GM11168 (cell line): ENCODE measurements around the gene MIF.

ENCODE experiments used
- in situ Hi-C: fragments of 300-500 bp; cut with MboI; formaldehyde crosslinking; loops from one replicate; pipeline ENCODE4 v1.12.0; 2022; ENCODE audit warnings: low sequenced_read_pairs; ENCODE audit not compliant: unreplicated experiment

MIF gene

GRCh38 chr22:23874871-23875270 is 19.3 kb upstream of the MIF start:
- in situ Hi-C loops: no loop called here

- in situ Hi-C loops: no loop called here
Measured at GRCh38 chr22:23875801-23876200, 18.4 kb upstream of the MIF start.

GRCh38 chr22:23877566-23877965 is 16.6 kb upstream of the MIF start:
- in situ Hi-C loops: no loop called here

GRCh38 chr22:23878219-23878618 is 16.0 kb upstream of the MIF start:
- in situ Hi-C loops: no loop called here

- in situ Hi-C loops: no loop called here
Measured at GRCh38 chr22:23882370-23882769, 11.8 kb upstream of the MIF start.

- in situ Hi-C loops: no loop called here
Measured at GRCh38 chr22:23883658-23884057, 10.5 kb upstream of the MIF start.

GRCh38 chr22:23884140-23884539 is 10.0 kb upstream of the MIF start:
- in situ Hi-C loops: no loop called here

GRCh38 chr22:23888615-23889401 is 5.4 kb upstream of the MIF start:
- in situ Hi-C loops: no loop called here

GRCh38 chr22:23889620-23890019 is 4.6 kb upstream of the MIF start:
- in situ Hi-C loops: no loop called here

- in situ Hi-C loops: no loop called here
Measured at GRCh38 chr22:23891726-23892125, 2.5 kb upstream of the MIF start.

- in situ Hi-C loops: no loop called here
Measured at GRCh38 chr22:23892130-23892529, 2.1 kb upstream of the MIF start.

GRCh38 chr22:23892706-23893105 is 1.5 kb upstream of the MIF start:
- in situ Hi-C loops: no loop called here

GRCh38 chr22:23893121-23893944 is 850 bp upstream of the MIF start:
- in situ Hi-C loops: no loop called here

GRCh38 chr22:23894710-23895598 is 771 bp downstream of the MIF start:
- in situ Hi-C loops: no loop called here

- in situ Hi-C loops: no loop called here
Measured at GRCh38 chr22:23895599-23896144, 1.5 kb downstream of the MIF start.

GRCh38 chr22:23896166-23896522 is 2.0 kb downstream of the MIF start:
- in situ Hi-C loops: no loop called here

GRCh38 chr22:23896523-23897186 is 2.5 kb downstream of the MIF start:
- in situ Hi-C loops: no loop called here

GRCh38 chr22:23897320-23897719 is 3.1 kb downstream of the MIF start:
- in situ Hi-C loops: no loop called here

GRCh38 chr22:23898006-23898974 is 4.1 kb downstream of the MIF start:
- in situ Hi-C loops: no loop called here
